PC-9 (cell line): ENCODE data around the gene ME3.

ENCODE experiments used
- CTCF ChIP-seq: fragments of 200-600 bp; sonication (generic); conservative IDR thresholded peaks from 2 replicates; pipeline ENCODE4 v1.6.1; 2017; ENCODE audit warnings: mixed run types, antibody characterized with exemption, mild to moderate bottlenecking, moderate library complexity
- EZH2 ChIP-seq: fragments of 200-600 bp; sonication (generic); IDR thresholded peaks from 2 replicates; pipeline ENCODE4 v1.8.0; 2017; ENCODE audit warnings: antibody characterized with exemption, low read depth

- TF ChIP-seq CTCF (no peak), EZH2 (no peak)
These were observed 82.4 kb downstream of the ME3 start for GRCh38 chr11:86589856-86590589.
